CD4-positive, alpha-beta T cell (primary cell): ENCODE measurements around the gene CDK2AP2. TPM values are rescaled to one million over a fixed set of nuclear protein-coding genes. Genes with fewer than 3 reads are reported as not detected.
"Not testable (repeated sequence)": the region's sequence is repeated elsewhere in the genome, so short reads cannot be mapped to it uniquely, and the experiment has no call there.

Experiments used
- ATAC-seq: fragments of 200-7000 bp; cut with Tn5 transposase; one replicate; pipeline ENCODE4 v1.10.0; 2022; ENCODE audit warnings: mild to moderate bottlenecking; ENCODE audit not compliant: poor library complexity
- CTCF ChIA-PET: fragments of 350-600 bp; sonication (Branson Sonifier 250); formaldehyde crosslinking; loops from one replicate; lab custom pipeline; 2021; ENCODE audit warnings: antibody characterized with exemption, inconsistent platforms; lab: Charles Lee
- POLR2A ChIA-PET: fragments of 350-600 bp; sonication (Branson Sonifier 250); formaldehyde crosslinking; loops from one replicate; lab custom pipeline; 2021; ENCODE audit warnings: antibody characterized with exemption, inconsistent platforms; lab: Charles Lee
- DNase-seq, 14 experiments: peaks; one replicate each; pipeline ENCODE4 v3.0.0-alpha.2; 2013 to 2020; ENCODE audit warnings: mixed read lengths in 2 of 14
- H3K27ac ChIP-seq, 2 donors: one replicate each; pipeline versions ENCODE4 v1.5.1 to v1.7.0; 2013; ENCODE audit warnings: low read length in 2 of 2, low read depth in 1 of 2, mild to moderate bottlenecking in 1 of 2
- H3K27me3 ChIP-seq, 2 experiments: 1 replicate in 1 of 2; 2 replicates in 1 of 2; pipeline versions ENCODE4 v1.6.1 to v1.7.0; 2013; ENCODE audit warnings: low read length in 2 of 2, control low read depth in 1 of 2, mild to moderate bottlenecking in 1 of 2, moderate library complexity in 1 of 2; ENCODE audit not compliant: insufficient read depth in 2 of 2, control insufficient read depth in 1 of 2
- H3K36me3 ChIP-seq: one replicate; pipeline ENCODE4 v1.6.1; 2013; ENCODE audit warnings: low read length, control low read depth; ENCODE audit not compliant: insufficient read depth
- H3K4me1 ChIP-seq: one replicate; pipeline ENCODE4 v1.6.1; 2013; ENCODE audit warnings: low read length, control low read depth; ENCODE audit not compliant: insufficient read depth
- H3K4me3 ChIP-seq: one replicate; pipeline ENCODE4 v1.5.1; 2013; ENCODE audit warnings: mild to moderate bottlenecking, low read length, moderate library complexity
- H3K9me3 ChIP-seq, 2 experiments: 1 replicate in 1 of 2; 2 replicates in 1 of 2; pipeline versions ENCODE4 v1.6.1 to v1.7.0; 2013; ENCODE audit warnings: low read length in 2 of 2, mild to moderate bottlenecking in 2 of 2, control low read depth in 1 of 2, moderate library complexity in 1 of 2; ENCODE audit not compliant: control insufficient read depth in 1 of 2, insufficient read depth in 1 of 2
- H3K27ac Mint-ChIP-seq: one replicate; pipeline ENCODE4 v1.8.0; 2020; ENCODE audit warnings: mixed read lengths
- H3K27me3 Mint-ChIP-seq: one replicate; pipeline ENCODE4 v1.8.0; 2021; ENCODE audit warnings: mixed read lengths
- H3K36me3 Mint-ChIP-seq: one replicate; pipeline ENCODE4 v1.8.0; 2021; ENCODE audit warnings: low read depth, mixed read lengths
- H3K4me1 Mint-ChIP-seq: one replicate; pipeline ENCODE4 v1.8.0; 2021; ENCODE audit warnings: low read depth, mixed read lengths
- H3K4me3 Mint-ChIP-seq: one replicate; pipeline ENCODE4 v1.8.0; 2020; ENCODE audit warnings: mild to moderate bottlenecking, mixed read lengths
- H3K9me3 Mint-ChIP-seq: one replicate; pipeline ENCODE4 v1.8.0; 2020; ENCODE audit warnings: mixed read lengths
- CTCF ChIP-seq: fragments of 200-600 bp; IDR thresholded peaks from one replicate; pipeline ENCODE4 v1.8.0; 2022; ENCODE audit warnings: antibody characterized with exemption, mild to moderate bottlenecking
- intact Hi-C, 2 experiments: fragments of 100-400 bp; cut with DNase I in 1 of 2; cut with micrococcal nuclease in 1 of 2; formaldehyde crosslinking; loops; one replicate each; pipeline versions ENCODE4 v1.15.1 to v1.9.0; 2023 to 2025; cut with DNase I, micrococcal nuclease
- total RNA-seq, 174 experiments: library from RNA in 2 of 174; stranded (reverse) in 2 of 174; gene quantifications; one replicate each; pipeline ENCODE4 v1.2.3 and lab custom pipeline; 2021 to 2026

Gene CDK2AP2
- total RNA-seq, 2 experiments from 2014 or later: 19.5 to 22.0 TPM

- no peaks in the 10 kb centered on the region for H3K27me3 ChIP-seq
- no peaks in the 10 kb centered on the region for H3K9me3 Mint-ChIP-seq
- POLR2A ChIA-PET: no interaction called here
- no peak overlapping the region for H3K4me3 Mint-ChIP-seq
- DNase-seq (no peak), ATAC-seq (no peak)
- peaks cover 4% of the 10 kb centered on the region for H3K27me3 Mint-ChIP-seq
- no peak overlapping the region for H3K4me3 ChIP-seq
- H3K27ac ChIP-seq: no peak overlapping the region
- H3K36me3 ChIP-seq: no peaks in the 10 kb centered on the region
- H3K9me3 ChIP-seq: no peaks in the 10 kb centered on the region
- intact Hi-C loops: loop anchor here in 1 of 2 experiments (10.0 kb wide), 1 partner anchor 147 kb away; no protein-coding TSS in a partner anchor
- H3K27ac Mint-ChIP-seq: no peak overlapping the region
- no peaks in the 10 kb centered on the region for H3K4me1 ChIP-seq
- H3K36me3 Mint-ChIP-seq: no peaks in the 10 kb centered on the region
- CTCF ChIA-PET: no interaction called here
- TF ChIP-seq CTCF: no peak
- H3K4me1 Mint-ChIP-seq: no peaks in the 10 kb centered on the region
These were observed 10.0 kb upstream of the CDK2AP2 start for GRCh38 chr11:67517784-67518552.

- Histone ChIP-seq H3K27me3 (peaks cover 0 to 5% of the 10 kb centered on the region in 2 experiments), H3K4me3 (no peak overlapping the region), H3K4me1 (no peaks in the 10 kb centered on the region), H3K27ac (no peak overlapping the region), H3K9me3 (no peaks in the 10 kb centered on the region), H3K36me3 (no peaks in the 10 kb centered on the region)
- Mint-ChIP-seq H3K36me3 (no peaks in the 10 kb centered on the region), H3K27ac (no peak overlapping the region), H3K4me1 (no peaks in the 10 kb centered on the region), H3K27me3 (peaks cover 4% of the 10 kb centered on the region), H3K4me3 (no peak overlapping the region), H3K9me3 (no peaks in the 10 kb centered on the region)
- ChIA-PET POLR2A (no interaction called here), CTCF (no interaction called here)
- ATAC-seq (no peak), DNase-seq (no peak)
- no peak for TF ChIP-seq CTCF
- intact Hi-C loops: loop anchor here in 1 of 2 experiments (10.0 kb wide), 1 partner anchor 148 kb away; no protein-coding TSS in a partner anchor
These were observed 8.8 kb upstream of the CDK2AP2 start for GRCh38 chr11:67516806-67517205.

GRCh38 chr11:67514116-67514515 lies 6.2 kb upstream of the CDK2AP2 start:
- Histone ChIP-seq H3K36me3 (no peaks in the 10 kb centered on the region), H3K27me3 (peaks cover 0 to 9% of the 10 kb centered on the region in 2 experiments), H3K27ac (no peak overlapping the region), H3K9me3 (no peaks in the 10 kb centered on the region), H3K4me1 (peaks cover 3% of the 10 kb centered on the region), H3K4me3 (no peak overlapping the region)
- ATAC-seq: no peak
- POLR2A ChIA-PET: no interaction called here
- H3K4me1 Mint-ChIP-seq: peaks cover 2% of the 10 kb centered on the region
- H3K27ac Mint-ChIP-seq: no peak overlapping the region
- H3K9me3 Mint-ChIP-seq: no peaks in the 10 kb centered on the region
- CTCF ChIA-PET: interaction anchor here (1.4 kb wide), 1 partner anchor 132 kb away, joined by 5 read pairs; no protein-coding TSS in a partner anchor
- no peak for DNase-seq
- intact Hi-C loops: loop anchor here in 1 of 2 experiments (5.0 to 10.0 kb wide), 2 partner anchors 73 to 151 kb away; no protein-coding TSS in a partner anchor
- no peak for TF ChIP-seq CTCF
- peaks cover 4% of the 10 kb centered on the region for H3K27me3 Mint-ChIP-seq
- H3K4me3 Mint-ChIP-seq: no peak overlapping the region
- no peaks in the 10 kb centered on the region for H3K36me3 Mint-ChIP-seq

- peaks cover 25% of the 10 kb centered on the region for H3K4me1 ChIP-seq
- POLR2A ChIA-PET, H3K27me3 ChIP-seq, CTCF ChIA-PET, H3K9me3 Mint-ChIP-seq, H3K4me3 ChIP-seq, H3K36me3 Mint-ChIP-seq, H3K27ac ChIP-seq, H3K9me3 ChIP-seq, ATAC-seq, H3K36me3 ChIP-seq, H3K27ac Mint-ChIP-seq, H3K4me3 Mint-ChIP-seq, H3K27me3 Mint-ChIP-seq: not testable (repeated sequence)
- H3K4me1 Mint-ChIP-seq: peaks cover 20% of the 10 kb centered on the region
- DNase-seq: peak in 1 of 14 experiments; percentile 11
- intact Hi-C loops: loop anchor here in 1 of 2 experiments (5.0 to 10.0 kb wide), 2 partner anchors 76 to 153 kb away; no protein-coding TSS in a partner anchor
These were observed 3.6 kb upstream of the CDK2AP2 start for GRCh38 chr11:67511558-67511957.
